HL-60 (cell line): ENCODE measurements around the gene SPINK8. TPM values are rescaled to one million over a fixed set of nuclear protein-coding genes. Genes with fewer than 3 reads are reported as not detected.

ENCODE experiments used
- DNase-seq, 2 experiments: peaks; one replicate each; pipeline ENCODE4 v3.0.0-alpha.2; 2010 to 2020; ENCODE audit warnings: low read depth in 1 of 2, low spot score in 1 of 2
- H3K27ac ChIP-seq: fragments of 250-450 bp; sonication (Bioruptor Pico); replicated peaks from 2 replicates; pipeline ENCODE4 v1.5.1; 2020; ENCODE audit warnings: mild to moderate bottlenecking, moderate library complexity
- H3K27me3 ChIP-seq: fragments of 250-450 bp; sonication (Bioruptor Pico); 2 replicates; pipeline ENCODE4 v1.5.1; 2021; ENCODE audit warnings: mild to moderate bottlenecking, moderate library complexity; ENCODE audit not compliant: insufficient read depth, poor library complexity, severe bottlenecking
- H3K4me3 ChIP-seq: replicated peaks from 2 replicates; pipeline ENCODE4 v1.5.1; 2011; ENCODE audit warnings: mild to moderate bottlenecking, control low read depth, low read length; ENCODE audit not compliant: insufficient read depth
- GABPA ChIP-seq: IDR thresholded peaks from 2 replicates; pipeline ENCODE4 v1.6.1; 2012; ENCODE audit warnings: low read depth
- POLR2AphosphoS5 ChIP-seq: IDR thresholded peaks from 2 replicates; pipeline ENCODE4 v1.6.1; 2012; ENCODE audit warnings: low read depth
- REST ChIP-seq: IDR thresholded peaks from 2 replicates; pipeline ENCODE4 v1.6.1; 2012; ENCODE audit warnings: low read depth; ENCODE audit not compliant: insufficient replicate concordance
- SPI1 ChIP-seq: IDR thresholded peaks from 2 replicates; pipeline ENCODE4 v1.6.1; 2012; ENCODE audit warnings: low read depth, mild to moderate bottlenecking, borderline replicate concordance
- microRNA-seq: library from miRNA; unstranded; fragments of <30 nt; microRNA quantifications from one replicate; pipeline ENCODE4, GENCODE V29; 2018
- TF ChIP-seq, protein P1 (sequence below): IDR thresholded peaks from one replicate; pipeline ENCODE4 v1.5.1; 2011; ENCODE audit warnings: low read length, control low read depth, inconsistent platforms; ENCODE audit not compliant: insufficient read depth

The SPINK8 gene

DNA sequence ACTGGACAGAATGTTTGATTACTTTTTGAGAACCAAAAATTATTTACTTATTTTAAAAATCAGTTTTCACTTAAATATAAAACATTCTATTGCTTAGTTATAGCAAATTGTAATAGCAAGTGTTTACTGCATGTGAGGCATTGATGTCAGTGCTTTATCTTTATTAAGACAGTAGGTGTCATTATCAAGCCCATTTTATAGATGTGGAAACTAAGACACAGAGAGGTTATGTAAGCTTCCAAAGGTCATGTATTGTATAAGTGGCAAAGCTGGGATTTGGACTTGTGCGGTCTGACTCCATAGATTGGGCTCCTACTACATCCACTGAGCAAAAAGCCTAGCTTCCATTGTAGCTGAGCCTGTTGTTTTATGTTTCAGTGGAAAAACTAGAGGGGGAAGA is 74.9 kb downstream of the SPINK8 start:
- H3K27ac ChIP-seq: no peak overlapping the region
- DNase-seq: no peak
- no peaks in the 10 kb centered on the region for H3K27me3 ChIP-seq
- no peak overlapping the region for H3K4me3 ChIP-seq
- TF ChIP-seq, protein P1, sequence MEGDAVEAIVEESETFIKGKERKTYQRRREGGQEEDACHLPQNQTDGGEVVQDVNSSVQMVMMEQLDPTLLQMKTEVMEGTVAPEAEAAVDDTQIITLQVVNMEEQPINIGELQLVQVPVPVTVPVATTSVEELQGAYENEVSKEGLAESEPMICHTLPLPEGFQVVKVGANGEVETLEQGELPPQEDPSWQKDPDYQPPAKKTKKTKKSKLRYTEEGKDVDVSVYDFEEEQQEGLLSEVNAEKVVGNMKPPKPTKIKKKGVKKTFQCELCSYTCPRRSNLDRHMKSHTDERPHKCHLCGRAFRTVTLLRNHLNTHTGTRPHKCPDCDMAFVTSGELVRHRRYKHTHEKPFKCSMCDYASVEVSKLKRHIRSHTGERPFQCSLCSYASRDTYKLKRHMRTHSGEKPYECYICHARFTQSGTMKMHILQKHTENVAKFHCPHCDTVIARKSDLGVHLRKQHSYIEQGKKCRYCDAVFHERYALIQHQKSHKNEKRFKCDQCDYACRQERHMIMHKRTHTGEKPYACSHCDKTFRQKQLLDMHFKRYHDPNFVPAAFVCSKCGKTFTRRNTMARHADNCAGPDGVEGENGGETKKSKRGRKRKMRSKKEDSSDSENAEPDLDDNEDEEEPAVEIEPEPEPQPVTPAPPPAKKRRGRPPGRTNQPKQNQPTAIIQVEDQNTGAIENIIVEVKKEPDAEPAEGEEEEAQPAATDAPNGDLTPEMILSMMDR: no peak
- no peak for TF ChIP-seq SPI1
- no peak for TF ChIP-seq POLR2AphosphoS5
- no peak for TF ChIP-seq REST
- no peak for TF ChIP-seq GABPA

Small RNA genes within 50 kb of the gene (microRNA-seq; reads per million reads assigned to microRNA genes)
- gene MIR2115: not detected
